Thoracic aorta (tissue), 2 donors: ENCODE results near the gene BCR. TPM values are rescaled to one million over a fixed set of nuclear protein-coding genes. Genes with fewer than 3 reads are reported as not detected.

ENCODE experiments used
- ATAC-seq: fragments of 150-250 bp; one replicate; pipeline ENCODE4 v1.8.0; 2017; ENCODE audit warnings: low read depth; ENCODE audit not compliant: insufficient number of reproducible peaks, low FRiP score
- DNase-seq: peaks from one replicate; pipeline ENCODE4 v3.0.0-alpha.2; 2020; ENCODE audit warnings: low spot score
- H3K27ac ChIP-seq, 2 donors: fragments of 200-600 bp; sonication (generic); 1 replicate in 1 of 2; 2 replicates in 1 of 2; pipeline ENCODE4 v1.5.1; 2016; ENCODE audit warnings: mild to moderate bottlenecking in 2 of 2, moderate library complexity in 2 of 2
- H3K27me3 ChIP-seq: fragments of 200-600 bp; sonication (generic); replicated peaks from 2 replicates; pipeline ENCODE4 v1.6.0; 2016; ENCODE audit warnings: mild to moderate bottlenecking; ENCODE audit not compliant: insufficient read depth
- H3K36me3 ChIP-seq: fragments of 200-600 bp; sonication (generic); one replicate; pipeline ENCODE4 v1.5.1; 2016
- H3K4me1 ChIP-seq, 2 donors: fragments of 200-600 bp; sonication (generic); 1 replicate in 1 of 2; 2 replicates in 1 of 2; pipeline versions ENCODE4 v1.5.1 to v1.6.0; 2016; ENCODE audit warnings: low read depth in 2 of 2, mild to moderate bottlenecking in 1 of 2; ENCODE audit not compliant: control insufficient read depth in 1 of 2
- H3K4me3 ChIP-seq: fragments of 200-600 bp; sonication (generic); 2 replicates; pipeline ENCODE4 v1.5.1; 2016; ENCODE audit warnings: mild to moderate bottlenecking
- H3K9me3 ChIP-seq: fragments of 200-600 bp; sonication (generic); 2 replicates; pipeline ENCODE4 v1.5.1; 2016
- total RNA-seq, 2 donors: library from RNA; depleted of rRNA; stranded (reverse); fragments of >200 nt; gene quantifications; one replicate each; pipeline versions ENCODE4 v1.1.0 to v1.2.3, GENCODE V29; 2016
- TF ChIP-seq, protein P1 (sequence below): fragments of 200-600 bp; sonication (generic); IDR thresholded peaks from one replicate; pipeline ENCODE4 v1.5.1; 2019; ENCODE audit warnings: antibody characterized with exemption

BCR gene
- total RNA-seq, 2 donors from 2014 or later = 73.2 to 232 TPM

DNA sequence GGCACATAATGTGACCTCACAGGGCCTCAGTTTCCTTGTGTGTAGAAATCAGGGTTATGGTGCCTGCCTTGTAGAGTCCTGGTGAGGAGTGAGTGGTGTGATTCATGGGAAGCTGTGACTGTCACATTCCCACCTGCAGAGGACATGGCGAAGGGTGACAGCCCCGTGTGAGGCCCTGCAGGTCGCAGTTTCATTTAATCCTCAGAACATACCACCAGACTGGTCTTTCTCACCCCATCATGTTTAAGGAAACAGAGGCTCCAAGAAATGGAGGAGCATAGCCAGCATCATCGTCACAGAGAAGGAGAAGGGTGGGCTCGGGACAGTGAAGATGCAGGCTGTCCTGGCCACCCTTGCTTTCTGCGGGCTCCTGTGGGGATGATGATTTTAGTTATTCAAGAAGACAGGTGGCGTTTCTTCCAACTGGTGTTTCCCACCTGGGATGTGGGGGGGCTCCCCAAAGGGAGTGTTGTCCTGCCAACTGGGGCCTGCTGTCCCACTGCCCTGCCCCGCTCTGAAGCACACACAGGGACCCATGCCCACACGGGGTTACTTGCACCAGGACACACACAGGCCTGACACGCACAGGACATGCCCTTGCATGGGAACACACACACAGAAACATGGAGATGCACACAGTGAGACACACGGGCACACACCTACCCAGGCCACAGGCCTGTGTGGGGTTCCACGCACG is 100.2 kb downstream of the BCR start:
- Histone ChIP-seq H3K36me3 (peaks cover 28% of the 10 kb centered on the region), H3K4me3 (no peak overlapping the region), H3K4me1 (peaks cover 28 to 59% of the 10 kb centered on the region in 2 donors), H3K9me3 (no peaks in the 10 kb centered on the region), H3K27ac (peak overlapping the region; percentile 91 to 93), H3K27me3 (no peaks in the 10 kb centered on the region)
- ATAC-seq (no peak), DNase-seq (no peak)
- TF ChIP-seq, protein P1, sequence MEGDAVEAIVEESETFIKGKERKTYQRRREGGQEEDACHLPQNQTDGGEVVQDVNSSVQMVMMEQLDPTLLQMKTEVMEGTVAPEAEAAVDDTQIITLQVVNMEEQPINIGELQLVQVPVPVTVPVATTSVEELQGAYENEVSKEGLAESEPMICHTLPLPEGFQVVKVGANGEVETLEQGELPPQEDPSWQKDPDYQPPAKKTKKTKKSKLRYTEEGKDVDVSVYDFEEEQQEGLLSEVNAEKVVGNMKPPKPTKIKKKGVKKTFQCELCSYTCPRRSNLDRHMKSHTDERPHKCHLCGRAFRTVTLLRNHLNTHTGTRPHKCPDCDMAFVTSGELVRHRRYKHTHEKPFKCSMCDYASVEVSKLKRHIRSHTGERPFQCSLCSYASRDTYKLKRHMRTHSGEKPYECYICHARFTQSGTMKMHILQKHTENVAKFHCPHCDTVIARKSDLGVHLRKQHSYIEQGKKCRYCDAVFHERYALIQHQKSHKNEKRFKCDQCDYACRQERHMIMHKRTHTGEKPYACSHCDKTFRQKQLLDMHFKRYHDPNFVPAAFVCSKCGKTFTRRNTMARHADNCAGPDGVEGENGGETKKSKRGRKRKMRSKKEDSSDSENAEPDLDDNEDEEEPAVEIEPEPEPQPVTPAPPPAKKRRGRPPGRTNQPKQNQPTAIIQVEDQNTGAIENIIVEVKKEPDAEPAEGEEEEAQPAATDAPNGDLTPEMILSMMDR = no peak

GRCh38 chr22:23281053-23281405 is 100.7 kb downstream of the BCR start:
- peaks cover 28% of the 10 kb centered on the region for H3K36me3 ChIP-seq
- TF ChIP-seq, protein P1 = no peak
- H3K27me3 ChIP-seq = no peaks in the 10 kb centered on the region
- DNase-seq = no peak
- H3K27ac ChIP-seq = peak overlapping the region; percentile 91 to 93
- no peak for ATAC-seq
- H3K9me3 ChIP-seq = no peaks in the 10 kb centered on the region
- no peak overlapping the region for H3K4me3 ChIP-seq
- peaks cover 28 to 59% of the 10 kb centered on the region in 2 donors for H3K4me1 ChIP-seq

DNA sequence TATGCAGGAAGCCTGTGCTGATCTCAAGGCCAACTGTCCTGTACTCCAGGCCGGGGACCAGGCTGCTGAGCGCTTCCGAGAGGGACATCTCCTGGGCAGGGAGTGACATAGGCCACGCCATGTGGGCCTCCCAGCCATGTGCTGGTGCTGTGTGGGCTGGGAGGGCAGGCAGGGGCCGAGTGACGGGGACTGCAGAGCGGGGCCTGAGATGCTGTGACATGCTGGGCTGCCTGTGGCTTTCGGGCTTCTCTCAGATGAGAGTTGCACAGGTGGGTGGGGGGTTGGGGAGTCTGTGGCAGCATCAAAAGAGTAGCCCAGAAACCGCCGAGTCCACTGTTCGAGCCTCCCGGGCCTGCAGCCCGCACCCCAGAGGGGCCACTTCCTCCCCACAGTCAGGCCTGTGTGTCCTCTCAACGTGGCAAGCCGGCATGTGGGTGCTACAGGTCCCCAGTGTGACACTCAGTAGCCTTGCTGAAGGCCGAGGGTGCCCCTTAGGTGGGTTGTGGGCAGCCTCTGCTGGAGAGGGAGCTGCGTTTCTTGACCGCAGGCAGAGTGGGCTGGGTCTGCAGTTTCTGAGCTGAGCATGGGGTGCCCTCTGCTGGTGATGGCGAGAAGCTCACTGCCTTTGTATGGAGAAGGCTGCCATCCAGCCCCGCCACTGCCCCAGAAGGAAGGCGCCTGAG is 101.2 kb downstream of the BCR start:
- peak; percentile 78 for ATAC-seq
- Histone ChIP-seq H3K4me3 (peak overlapping the region; percentile 50), H3K4me1 (peaks cover 28 to 59% of the 10 kb centered on the region in 2 donors), H3K36me3 (peaks cover 32% of the 10 kb centered on the region), H3K27me3 (no peaks in the 10 kb centered on the region), H3K27ac (peak overlapping the region; percentile 91 to 93), H3K9me3 (no peaks in the 10 kb centered on the region)
- peak; percentile 69 for DNase-seq
- TF ChIP-seq, protein P1 = peak; percentile 96

GRCh38 chr22:23282089-23282501 is 101.8 kb downstream of the BCR start:
- TF ChIP-seq, protein P1 = no peak
- ATAC-seq = peak; percentile 84
- H3K27me3 ChIP-seq = no peaks in the 10 kb centered on the region
- H3K9me3 ChIP-seq = no peaks in the 10 kb centered on the region
- H3K27ac ChIP-seq = peak overlapping the region; percentile 91 to 93
- H3K36me3 ChIP-seq = peaks cover 36% of the 10 kb centered on the region
- peaks cover 28 to 59% of the 10 kb centered on the region in 2 donors for H3K4me1 ChIP-seq
- H3K4me3 ChIP-seq = peak overlapping the region; percentile 50
- peak; percentile 89 for DNase-seq

GRCh38 chr22:23282516-23282915 is 102.2 kb downstream of the BCR start:
- Histone ChIP-seq H3K4me3 (no peak overlapping the region), H3K4me1 (peaks cover 28 to 59% of the 10 kb centered on the region in 2 donors), H3K27ac (peak overlapping the region; percentile 91 to 93), H3K9me3 (no peaks in the 10 kb centered on the region), H3K36me3 (peaks cover 38% of the 10 kb centered on the region), H3K27me3 (no peaks in the 10 kb centered on the region)
- DNase-seq (no peak), ATAC-seq (no peak)
- TF ChIP-seq, protein P1 = no peak
